Measurements from ENCODE around the gene SURF6. TPM values are rescaled to one million over a fixed set of nuclear protein-coding genes. Genes with fewer than 3 reads are reported as not detected.

Gene SURF6
- total RNA-seq, 4 donors from 2014 or later: 22.5 to 36.3 (median 25.8) TPM

DNA sequence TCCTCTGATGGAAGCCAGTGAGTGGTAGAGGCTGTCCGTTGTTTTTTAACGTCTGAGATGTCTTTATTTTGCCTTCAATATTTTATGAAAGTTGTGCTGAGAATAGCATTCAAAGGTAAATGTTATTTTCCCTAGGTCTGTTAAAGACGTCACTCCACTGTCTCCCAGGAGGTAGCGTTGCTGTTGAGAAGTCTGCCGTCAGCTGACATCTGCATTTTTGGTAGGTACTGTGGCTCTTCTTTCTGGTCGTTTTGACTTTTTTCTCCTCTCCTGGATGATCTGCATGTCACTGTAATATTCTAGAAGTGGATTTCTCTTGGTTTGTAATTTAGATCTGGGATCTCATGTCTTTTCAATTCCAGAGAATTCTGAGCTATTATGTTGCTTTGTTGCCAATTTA lies 26.4 kb downstream of the SURF6 start:
- no peaks in the 10 kb centered on the region for H3K36me3 ChIP-seq
- no peak for ATAC-seq
- WGBS, 2 donors (ENCODE audit: low coverage in 1 of 2): 79 to 85% methylated on average over 5 to 6 of the region's 6 CpGs

DNA sequence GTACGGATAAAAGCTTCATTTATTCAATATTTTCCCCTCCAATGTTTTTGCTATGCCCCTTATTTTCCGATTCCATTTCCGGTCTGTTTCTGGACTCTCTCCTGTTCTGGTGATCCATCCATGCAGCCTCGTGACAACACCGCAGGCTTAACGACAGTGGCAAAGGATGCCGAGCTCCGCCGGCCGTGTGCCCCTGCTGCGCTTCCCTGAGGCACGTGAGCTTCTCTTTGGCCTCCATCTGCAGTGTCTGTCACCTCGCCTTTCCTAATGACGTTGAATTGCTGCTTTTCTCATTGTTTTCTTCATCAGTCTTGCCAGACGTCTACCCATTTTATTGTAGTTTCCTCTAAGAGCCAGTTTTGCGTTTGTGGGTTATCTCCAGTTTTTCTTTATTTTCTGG lies 28.7 kb downstream of the SURF6 start:
- 56 to 62% methylated on average over 10 to 16 of the region's 16 CpGs for WGBS, 2 donors (ENCODE audit: low coverage in 1 of 2)
- TF ChIP-seq POLR2A (IDR thresholded peaks at IDR 0.05) (no peak), EP300 (IDR thresholded peaks at IDR 0.05) (no peak)
- Histone ChIP-seq H3K36me3 (no peaks in the 10 kb centered on the region), H3K4me3 (no peak overlapping the region), H3K27ac (no peak overlapping the region), H3K4me1 (no peaks in the 10 kb centered on the region), H3K9me3 (no peaks in the 10 kb centered on the region), H3K27me3 (peaks cover 45% of the 10 kb centered on the region)
- ATAC-seq: no peak

More for the DNA sequence above, 26.4 kb downstream of the SURF6 start:
- Histone ChIP-seq H3K4me1 (no peaks in the 10 kb centered on the region), H3K27ac (no peak overlapping the region), H3K27me3 (peaks cover 32% of the 10 kb centered on the region), H3K9me3 (no peaks in the 10 kb centered on the region), H3K4me3 (no peak overlapping the region)
- TF ChIP-seq POLR2A (IDR thresholded peaks at IDR 0.05): no peak
- TF ChIP-seq, protein P1, sequence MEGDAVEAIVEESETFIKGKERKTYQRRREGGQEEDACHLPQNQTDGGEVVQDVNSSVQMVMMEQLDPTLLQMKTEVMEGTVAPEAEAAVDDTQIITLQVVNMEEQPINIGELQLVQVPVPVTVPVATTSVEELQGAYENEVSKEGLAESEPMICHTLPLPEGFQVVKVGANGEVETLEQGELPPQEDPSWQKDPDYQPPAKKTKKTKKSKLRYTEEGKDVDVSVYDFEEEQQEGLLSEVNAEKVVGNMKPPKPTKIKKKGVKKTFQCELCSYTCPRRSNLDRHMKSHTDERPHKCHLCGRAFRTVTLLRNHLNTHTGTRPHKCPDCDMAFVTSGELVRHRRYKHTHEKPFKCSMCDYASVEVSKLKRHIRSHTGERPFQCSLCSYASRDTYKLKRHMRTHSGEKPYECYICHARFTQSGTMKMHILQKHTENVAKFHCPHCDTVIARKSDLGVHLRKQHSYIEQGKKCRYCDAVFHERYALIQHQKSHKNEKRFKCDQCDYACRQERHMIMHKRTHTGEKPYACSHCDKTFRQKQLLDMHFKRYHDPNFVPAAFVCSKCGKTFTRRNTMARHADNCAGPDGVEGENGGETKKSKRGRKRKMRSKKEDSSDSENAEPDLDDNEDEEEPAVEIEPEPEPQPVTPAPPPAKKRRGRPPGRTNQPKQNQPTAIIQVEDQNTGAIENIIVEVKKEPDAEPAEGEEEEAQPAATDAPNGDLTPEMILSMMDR (IDR thresholded peaks at IDR 0.05): no peak
- no peak for TF ChIP-seq POLR2AphosphoS5 (IDR thresholded peaks at IDR 0.05)
- no peak for TF ChIP-seq EP300 (IDR thresholded peaks at IDR 0.05)

DNA sequence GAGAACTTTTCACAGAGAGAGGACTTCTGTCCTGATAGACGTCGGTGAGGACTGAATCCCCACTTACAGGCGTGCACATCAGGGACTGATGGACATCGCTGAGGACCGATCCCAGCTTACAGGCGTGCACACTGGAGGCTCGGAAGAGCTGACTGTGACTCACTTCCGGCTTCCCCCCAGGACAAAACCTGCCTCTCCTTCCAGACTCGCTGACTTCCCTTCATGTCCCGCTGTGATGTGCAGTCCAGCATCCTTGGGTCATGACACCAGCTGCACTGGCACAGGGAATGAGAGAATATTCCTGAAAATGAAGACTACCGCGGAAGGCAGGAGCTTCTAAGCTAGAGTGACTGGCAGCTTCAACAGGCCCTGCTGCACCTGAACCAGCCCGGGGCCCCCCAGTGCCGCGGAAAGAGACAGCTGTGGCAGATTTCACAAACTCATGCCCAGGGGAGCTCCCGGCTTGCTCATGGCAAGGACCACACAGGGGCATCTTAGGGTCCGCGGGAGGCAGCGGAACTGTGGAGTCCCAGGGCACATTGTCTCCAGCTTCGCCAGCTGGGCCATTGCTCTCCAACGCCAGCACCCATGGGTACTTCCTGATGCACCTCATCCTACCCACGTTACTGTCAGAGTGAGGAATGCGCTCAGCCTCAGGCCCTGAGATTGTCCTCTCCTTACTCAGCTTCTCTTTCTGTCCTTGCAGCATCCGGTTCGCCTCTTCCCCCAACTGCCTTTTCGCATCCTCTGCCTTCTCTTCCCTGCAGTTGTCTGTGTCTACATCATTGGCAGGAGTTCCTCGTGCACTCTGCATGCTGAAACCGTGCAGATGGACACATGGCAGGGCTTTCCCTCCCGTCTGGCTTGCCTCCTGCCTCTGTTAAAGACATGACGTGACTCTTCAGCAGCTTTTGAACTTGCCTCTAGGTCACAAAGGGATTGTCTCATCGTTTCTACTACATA lies 29.5 kb downstream of the SURF6 start:
- Histone ChIP-seq H3K9me3 (no peaks in the 10 kb centered on the region), H3K4me1 (no peaks in the 10 kb centered on the region), H3K27me3 (peaks cover 50% of the 10 kb centered on the region), H3K27ac (no peak overlapping the region), H3K4me3 (no peak overlapping the region), H3K36me3 (no peaks in the 10 kb centered on the region)
- TF ChIP-seq POLR2A (IDR thresholded peaks at IDR 0.05): no peak
- no peak for TF ChIP-seq EP300 (IDR thresholded peaks at IDR 0.05)
- TF ChIP-seq POLR2AphosphoS5 (IDR thresholded peaks at IDR 0.05): no peak
- TF ChIP-seq, protein P1 (IDR thresholded peaks at IDR 0.05): no peak
- ATAC-seq: no peak
- WGBS, 2 donors (ENCODE audit: low coverage in 1 of 2): 38 to 58% methylated on average over 10 to 13 of the region's 31 CpGs

DNA sequence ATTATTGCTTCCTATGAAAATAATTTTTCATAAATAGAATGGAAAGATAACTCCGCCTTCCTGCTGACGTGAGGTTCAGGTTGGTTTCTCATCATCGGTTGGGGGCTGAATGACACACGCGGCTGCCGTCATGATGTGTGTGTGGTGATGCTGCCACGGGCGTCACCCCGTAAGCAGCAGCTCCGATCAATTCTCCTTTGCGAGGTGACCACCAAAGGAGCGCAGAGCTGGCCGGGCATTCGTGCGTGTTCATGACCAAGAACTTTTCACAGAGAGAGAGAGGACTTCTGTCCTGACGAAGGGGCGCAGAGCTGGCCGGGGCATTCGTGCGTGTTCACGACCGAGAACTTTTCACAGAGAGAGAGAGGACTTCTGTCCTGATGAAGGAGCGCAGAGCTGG lies 30.3 kb downstream of the SURF6 start:
- Histone ChIP-seq H3K27me3 (peaks cover 58% of the 10 kb centered on the region), H3K4me1 (no peaks in the 10 kb centered on the region), H3K9me3 (no peaks in the 10 kb centered on the region), H3K36me3 (no peaks in the 10 kb centered on the region), H3K4me3 (no peak overlapping the region), H3K27ac (no peak overlapping the region)
- ATAC-seq: no peak
- TF ChIP-seq POLR2AphosphoS5 (IDR thresholded peaks at IDR 0.05) (no peak), POLR2A (IDR thresholded peaks at IDR 0.05) (no peak), EP300 (IDR thresholded peaks at IDR 0.05) (no peak)
- TF ChIP-seq, protein P1 (IDR thresholded peaks at IDR 0.05): no peak
- WGBS, 2 donors (ENCODE audit: low coverage in 1 of 2): 70 to 91% methylated on average over 5 to 14 of the region's 23 CpGs

DNA sequence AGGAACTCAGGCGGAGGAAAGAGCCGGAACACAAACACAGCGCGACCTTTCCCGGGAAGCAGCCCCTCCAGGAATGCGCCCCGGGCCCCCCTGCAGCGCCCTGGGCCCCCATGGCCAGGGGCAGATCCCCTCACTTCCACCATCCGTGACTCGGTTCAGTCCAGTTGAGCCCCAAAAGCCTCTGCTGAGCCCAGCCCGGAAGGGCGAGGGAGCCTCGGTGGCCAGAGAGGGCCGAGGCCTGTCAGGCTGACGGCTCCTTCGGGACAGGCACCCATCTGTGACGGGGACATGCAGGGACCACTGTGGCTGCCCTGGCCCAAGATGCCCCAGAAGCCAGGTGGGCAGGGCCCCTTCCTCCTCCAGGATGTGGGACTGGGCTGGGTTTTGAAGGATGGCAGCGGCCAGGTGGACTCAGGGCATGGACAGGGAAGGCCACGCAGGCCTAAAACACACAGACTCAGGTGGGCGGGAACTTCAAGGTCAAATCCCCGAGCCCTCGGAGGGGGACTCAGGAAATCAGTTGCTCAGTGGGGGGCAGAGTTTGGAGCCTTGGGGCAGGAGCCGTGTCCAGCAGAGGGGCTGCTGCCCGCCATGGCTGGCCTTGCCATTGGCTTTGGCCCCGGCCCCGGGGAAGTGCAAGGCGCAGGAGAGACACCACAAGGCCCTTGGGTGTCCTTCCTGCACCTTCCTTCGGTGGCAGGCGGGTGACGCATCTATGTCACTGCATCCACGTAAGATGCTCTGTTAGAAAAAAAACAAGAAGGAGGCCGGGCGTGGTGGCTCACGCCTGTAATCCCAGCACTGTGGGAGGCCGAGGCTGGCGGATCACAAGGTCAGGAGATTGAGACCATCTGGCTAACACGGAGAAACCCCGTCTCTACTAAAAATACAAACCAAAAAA lies 31.3 kb downstream of the SURF6 start:
- Histone ChIP-seq H3K27ac (no peak overlapping the region), H3K9me3 (no peaks in the 10 kb centered on the region), H3K4me3 (no peak overlapping the region), H3K36me3 (no peaks in the 10 kb centered on the region), H3K4me1 (no peaks in the 10 kb centered on the region), H3K27me3 (peaks cover 59% of the 10 kb centered on the region)
- ATAC-seq: no peak
- 40 to 93% methylated on average over 1 to 3 of the region's 38 CpGs for WGBS, 2 donors (ENCODE audit: low coverage in 1 of 2)
- TF ChIP-seq POLR2A (IDR thresholded peaks at IDR 0.05) (no peak), EP300 (IDR thresholded peaks at IDR 0.05) (no peak), POLR2AphosphoS5 (IDR thresholded peaks at IDR 0.05) (no peak)
- TF ChIP-seq, protein P1 (IDR thresholded peaks at IDR 0.05): no peak
